HG02840 (cell line): Measurements from ENCODE around the gene FDX1.
A peak's percentile ranks its signal among the peaks of the same experiment; 100 is the strongest.

Experiments used
- ATAC-seq: cut with Tn5 transposase; IDR thresholded peaks from one replicate; pipeline ENCODE4 v1.9.1; 2021; ENCODE audit warnings: mild to moderate bottlenecking, moderate library complexity, moderate number of reproducible peaks; ENCODE audit not compliant: unreplicated experiment, low FRiP score

FDX1 gene

DNA sequence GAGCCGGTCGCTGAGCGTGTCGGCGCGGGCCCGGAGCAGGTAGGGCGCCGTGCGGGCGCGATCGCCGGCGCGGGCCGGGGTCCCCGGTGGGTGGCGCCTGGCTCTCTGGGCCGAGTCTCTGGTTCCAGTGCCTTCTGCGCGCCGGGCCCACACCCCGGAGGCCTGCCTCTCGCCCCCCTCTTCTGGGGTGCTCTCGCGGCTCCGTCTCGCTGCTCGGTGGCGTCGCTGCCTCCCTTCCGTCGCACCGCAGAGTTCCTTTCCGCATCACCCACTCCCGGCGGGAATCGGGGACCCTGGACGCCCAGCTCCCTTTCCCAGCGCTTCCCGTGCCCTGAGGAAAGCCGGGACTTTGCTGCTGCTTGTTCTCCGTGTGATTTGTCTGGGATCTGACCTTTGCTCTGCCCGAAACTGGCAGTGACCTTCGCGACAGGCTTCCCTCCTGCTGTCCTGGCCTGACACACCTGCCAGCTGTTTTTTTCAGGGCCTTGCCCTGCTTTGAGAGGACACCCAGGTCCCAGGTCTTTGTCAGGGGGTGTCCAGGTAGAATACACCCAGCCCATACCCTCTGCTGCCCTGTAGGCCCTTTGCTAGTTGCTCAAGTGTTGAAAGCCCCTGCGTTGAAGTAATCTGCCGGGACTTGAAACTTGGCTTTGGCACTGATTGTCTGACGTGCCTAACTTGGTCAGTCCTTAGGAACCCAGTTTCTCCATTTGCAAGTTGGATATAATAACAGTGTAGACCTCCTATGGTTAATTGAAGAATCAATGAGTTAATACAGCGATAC, 711 bp downstream of the FDX1 start:
- peak; percentile 31 for ATAC-seq

DNA sequence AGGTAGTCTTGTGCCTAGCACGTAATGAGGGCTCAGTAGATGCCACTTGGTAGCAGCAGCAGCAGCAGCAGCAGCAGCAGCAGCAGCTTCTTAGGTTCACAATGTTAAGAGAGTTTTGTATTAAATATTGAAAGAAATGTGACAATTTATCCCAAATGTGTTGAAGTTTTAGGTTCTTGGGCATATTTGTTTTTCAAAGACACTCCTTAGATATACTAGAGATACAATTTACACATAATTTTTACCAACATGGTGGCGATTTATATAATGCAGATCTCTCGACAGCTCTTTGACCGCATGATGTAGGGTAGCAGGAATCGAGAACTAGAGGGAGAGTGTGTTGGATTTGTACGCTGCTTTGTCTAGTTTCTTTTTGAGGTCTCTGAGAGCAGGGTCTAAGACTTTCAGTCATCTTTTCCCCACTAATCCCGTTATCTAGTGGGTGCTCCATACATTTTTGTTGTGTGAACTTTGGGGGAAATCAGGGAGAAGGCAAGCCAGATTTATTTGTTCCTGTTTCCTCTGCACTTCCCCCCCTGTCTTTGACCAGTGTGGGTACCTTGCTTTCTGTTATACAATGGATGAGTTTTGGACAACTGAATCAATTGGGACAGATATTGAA, 1.4 kb downstream of the FDX1 start:
- peak; percentile 1 for ATAC-seq

DNA sequence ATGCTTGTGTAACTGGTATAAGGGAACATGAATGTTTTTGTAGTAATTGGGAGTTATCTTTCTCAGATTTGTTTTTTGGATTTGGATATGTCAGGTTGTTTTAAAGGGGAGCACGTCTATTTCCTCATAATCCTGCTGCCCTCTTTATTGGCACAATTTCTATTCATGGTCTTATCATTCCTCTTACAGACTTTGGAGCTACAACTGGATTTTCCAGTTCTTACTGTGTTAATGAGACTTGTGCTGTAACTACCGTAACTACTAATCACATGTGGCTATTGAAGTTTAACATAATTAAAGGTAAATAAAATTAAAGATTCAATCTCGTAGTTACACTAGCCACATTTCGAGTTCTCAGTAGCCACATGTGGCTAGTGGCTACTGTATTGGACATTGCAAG, 1.9 kb downstream of the FDX1 start:
- no peak for ATAC-seq

DNA sequence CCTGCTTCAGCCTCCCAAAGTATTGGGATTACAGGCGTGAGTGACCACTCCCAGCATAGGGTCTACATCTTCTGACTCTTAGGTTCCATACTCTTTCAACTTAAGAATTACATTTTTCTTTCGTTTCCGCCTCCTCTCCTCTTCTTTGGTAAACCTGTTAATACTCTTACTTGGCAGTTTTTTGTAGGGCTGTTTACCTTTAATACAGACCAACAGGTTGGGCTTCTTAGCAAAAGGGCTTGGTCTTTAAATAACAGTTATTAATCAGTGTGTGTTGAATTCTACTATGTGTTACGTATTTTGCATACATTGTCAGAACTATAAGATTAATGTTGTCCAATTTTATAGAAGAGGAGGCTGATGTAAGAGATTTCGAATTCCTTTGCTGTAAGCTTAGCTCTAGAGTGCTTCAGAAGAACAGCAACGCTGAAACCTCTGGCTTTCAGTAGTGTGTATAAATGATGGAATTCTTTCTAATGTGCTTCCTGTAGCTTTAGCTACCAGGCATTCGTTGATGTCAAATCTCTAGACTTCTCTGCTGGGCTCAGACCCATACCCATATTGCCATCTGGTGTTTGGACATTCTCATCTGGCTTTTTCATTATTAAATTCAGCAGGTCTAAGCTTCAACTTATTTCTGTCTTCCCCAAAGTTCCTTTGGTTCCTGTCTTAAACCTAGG, 3.1 kb downstream of the FDX1 start:
- no peak for ATAC-seq

DNA sequence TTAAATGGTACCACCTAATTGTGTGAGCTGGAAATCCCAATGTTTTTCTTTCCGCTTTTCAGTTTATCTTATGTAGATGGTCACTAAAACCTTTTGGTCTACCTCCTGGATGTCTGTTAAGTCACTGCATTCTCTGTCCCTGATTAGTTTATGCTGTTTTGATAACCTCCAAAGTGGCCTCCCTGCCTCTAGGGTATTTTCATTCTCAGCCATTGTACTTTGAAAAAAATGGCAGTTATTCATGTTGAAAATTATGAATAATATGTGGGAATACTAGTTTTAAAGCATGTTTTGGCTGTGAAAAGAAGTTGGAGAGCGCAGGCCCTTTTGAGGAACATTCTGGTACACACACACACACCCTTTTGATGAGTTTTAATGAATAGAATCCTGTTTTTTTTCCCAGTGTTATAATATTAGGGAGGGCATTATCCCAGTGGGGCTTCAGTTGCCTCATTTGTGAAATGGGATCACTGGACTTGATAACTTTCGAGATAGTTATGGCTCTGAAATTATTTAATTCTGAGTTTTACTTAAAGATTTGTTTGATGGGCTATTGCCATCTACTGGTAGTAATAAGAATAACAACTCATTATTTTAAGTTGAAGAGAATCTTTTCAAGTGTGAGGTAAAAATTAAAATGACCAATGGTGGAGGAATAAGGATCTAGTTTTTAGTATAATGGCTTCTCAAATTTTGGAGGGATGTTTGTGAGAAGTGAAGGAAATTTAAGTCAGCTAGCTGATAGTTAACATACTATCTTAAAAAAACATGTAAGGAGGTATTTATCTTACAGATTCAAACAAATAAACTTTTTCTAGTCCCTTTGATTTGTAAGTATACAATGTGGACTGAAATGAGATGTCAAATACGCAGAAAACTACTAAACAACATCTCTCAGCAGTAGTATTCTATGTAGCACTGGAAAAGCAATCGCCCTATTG, 3.9 kb downstream of the FDX1 start:
- no peak for ATAC-seq

DNA sequence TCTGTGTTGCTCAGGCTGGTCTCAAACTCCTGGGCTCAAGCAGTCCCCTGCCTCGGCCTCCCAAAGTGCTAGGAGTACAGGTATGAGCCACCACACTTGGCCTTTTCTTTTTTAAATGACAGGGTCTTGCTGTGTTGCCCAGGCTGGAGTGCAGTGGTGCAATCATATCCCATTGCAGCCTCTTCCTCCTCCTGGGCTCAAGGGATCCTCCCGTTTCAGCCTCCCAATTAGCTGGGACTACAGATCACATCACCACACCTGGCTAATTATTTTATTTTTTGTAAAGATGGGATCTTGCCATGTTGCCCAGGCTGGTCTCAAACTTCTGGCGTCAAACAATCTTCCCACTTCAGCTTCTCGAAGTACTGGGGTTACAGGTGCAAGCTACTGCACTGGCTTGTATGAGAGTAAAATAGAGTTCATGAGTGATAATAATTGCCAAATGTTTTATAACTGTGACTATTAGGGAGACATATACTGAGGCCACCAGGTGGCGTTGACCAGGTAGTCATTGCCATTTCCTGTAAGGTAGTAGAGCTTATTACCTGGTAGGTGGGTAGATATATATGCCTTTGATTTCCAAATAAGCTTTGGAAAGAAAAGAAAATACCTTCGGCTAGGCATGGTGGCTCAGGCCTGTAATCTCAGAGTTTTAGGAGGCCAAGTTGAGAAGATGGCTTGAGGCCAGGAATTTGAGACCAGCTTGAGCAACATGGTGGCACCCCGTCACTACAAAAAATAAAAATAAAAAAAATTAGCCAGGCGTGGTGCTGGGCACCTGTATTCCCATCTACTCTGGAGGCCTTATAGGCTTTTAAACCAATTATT, 5.4 kb downstream of the FDX1 start:
- peak; percentile 19 for ATAC-seq

DNA sequence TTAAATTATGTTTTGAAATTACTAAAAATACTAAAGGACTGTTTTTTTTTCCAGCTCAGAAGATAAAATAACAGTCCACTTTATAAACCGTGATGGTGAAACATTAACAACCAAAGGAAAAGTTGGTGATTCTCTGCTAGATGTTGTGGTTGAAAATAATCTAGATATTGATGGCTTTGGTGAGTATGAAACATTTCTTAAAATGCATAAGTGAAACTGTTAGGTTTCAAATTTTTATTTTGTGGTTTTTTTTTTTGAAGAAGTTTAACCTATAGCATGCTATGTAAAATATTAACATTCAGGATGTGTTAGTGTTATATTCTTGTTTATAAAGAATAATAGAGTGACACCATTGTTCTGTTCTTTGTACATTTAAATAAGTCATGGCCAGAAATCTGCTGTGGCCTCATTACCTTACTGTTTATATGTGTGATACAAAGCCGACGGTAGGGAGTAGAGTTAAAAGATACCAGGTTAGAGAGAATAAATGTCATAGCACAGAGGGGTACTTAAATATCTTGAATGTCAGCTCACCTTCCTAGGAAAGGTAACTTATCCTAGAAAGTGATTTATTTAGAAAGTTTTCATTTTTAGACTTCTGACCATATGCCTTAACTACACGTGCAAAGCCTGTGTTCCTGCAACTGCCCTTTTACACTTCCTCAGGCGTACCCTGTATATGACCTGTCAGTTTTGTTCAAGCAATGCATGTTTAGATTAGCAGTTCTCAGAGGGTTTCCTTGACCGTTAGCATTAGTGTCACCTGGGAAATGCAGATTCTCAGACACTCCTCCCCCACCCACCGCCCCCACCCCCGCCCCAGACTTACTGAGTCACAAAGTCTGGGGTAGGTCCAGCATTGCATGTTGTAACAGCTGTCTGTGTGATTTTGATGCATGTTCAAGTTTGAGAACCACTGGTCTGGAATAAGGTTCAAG, 6.3 kb downstream of the FDX1 start:
- peak; percentile 41 for ATAC-seq

DNA sequence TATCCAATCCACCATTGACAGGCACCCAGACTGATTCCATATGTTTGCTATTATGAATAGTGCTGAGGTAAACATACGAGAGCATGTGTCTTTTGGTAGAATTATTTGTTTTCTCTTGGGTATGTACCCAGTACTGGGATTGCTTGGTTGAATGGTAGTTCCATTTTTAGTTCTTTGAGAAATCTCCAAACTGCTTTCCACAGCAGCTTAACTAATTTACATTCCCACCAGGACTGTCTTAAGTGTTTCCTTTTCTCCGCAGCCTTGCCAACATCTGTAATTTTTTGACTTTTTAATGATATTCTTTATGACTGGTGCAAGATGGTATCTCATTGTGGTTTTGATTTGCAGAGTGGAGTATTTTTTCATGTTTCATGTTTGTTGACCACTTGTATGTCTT, 8.3 kb downstream of the FDX1 start:
- no peak for ATAC-seq

DNA sequence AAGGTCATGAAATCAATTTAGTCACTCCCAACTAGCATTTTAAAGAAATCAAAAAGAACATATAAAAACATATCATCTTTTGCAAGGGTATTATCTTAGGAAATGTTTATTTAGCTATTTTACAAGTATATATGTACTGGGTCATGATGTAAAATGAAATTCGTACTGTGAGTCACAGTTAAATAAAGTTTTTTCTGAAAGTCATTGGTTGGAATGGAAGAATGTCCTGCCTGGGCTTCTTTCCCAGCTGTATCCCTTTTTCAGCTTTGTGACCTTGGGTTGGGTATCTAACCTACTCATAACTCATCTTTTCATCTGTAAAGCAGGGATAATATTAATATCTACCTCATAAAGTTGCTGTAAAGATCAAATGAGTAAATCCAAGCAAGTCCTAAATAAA, 15.7 kb downstream of the FDX1 start:
- ATAC-seq, result no peak

DNA sequence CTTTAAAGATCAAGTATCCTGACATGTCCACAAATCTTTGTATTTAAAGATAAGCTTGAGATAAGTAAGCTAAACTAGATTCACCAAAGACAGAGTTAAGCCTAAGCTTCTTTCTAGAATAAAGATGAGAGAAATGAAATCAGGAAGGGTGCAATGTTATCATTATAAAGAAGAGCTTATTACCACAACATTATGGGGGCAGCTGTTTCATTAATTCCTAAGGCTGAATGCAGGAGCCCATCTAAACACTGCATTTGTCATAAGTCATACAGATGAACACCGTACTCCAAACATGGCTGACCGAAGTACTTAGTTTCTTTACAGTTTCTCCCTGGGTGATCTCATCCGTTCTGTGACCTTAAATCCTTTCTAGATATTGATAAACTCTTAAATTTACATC, 16.3 kb downstream of the FDX1 start:
- ATAC-seq, result no peak

DNA sequence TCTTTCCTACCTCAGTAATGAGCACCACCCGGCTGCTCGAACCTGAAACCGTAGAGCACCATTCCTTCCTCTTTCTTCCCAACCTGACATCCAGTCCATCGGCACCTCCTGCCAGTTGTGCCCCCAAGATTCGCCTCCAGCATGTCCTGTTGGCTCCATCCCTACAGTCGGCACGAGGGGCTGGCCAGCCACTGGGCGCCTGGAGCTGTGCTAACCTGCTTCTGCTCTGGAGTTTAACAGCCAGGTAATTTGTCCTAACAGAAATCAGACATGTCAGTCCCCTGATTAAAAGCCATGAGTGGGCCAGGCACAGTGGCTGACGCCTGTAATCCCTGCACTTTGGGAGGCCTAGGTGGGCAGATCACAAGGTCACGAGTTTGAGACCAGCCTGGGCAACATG, 16.8 kb downstream of the FDX1 start:
- ATAC-seq, result no peak

DNA sequence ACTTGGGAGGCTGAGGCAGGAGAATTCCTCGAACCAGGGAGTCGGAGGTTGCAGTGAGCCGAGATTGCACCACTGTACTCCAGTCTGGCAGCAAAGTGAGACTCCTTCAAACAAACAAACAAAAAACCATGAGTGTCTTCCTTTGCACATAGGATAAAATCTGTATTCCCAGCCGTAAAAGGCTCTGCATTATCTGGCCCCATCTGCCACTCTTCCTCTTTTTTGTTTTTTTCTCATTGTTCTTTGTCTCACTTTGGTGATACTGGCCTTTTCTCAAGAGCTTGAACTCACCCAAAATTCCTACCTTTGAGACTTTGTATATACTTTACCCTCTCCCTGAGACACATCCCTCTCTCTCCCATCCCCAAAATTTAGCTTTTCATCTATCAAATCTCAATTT, 17.6 kb downstream of the FDX1 start:
- ATAC-seq, result no peak

DNA sequence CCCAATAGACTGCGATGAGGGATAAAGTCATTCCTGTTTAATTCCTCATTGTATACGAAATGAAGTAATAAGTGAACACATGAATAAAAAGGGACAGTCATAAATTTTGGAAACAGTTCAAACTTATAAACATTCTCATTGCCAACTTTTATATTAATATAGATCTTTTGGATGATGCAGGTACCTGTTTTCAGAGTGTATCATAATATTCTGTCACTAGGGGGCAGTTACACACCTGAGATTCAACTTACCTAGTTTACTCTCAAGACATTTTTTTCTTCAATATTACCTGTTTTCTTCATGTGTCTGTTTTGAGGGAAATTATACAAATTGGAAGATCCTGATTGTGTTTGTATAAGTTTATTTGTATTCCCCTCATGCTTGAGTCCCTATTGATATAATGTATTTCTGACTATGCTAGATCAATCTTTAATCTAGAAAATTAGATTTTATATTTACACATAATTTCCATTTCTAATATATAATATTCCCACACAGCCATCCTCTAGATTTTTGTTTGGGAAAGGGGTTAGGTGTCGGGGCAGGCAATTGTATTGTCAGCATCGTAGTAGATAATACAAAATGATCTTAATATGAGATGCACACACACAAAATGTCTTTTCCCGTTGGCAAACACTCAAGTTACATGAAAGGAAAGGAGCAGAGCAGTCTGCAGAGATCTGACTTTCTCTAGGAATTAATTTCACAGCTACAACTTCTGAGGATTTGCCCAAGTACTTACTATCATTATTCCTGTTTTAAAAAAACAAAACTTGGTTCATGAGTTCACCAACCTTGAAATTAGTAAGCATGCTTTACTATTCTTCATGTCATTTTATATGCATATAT, 18.4 kb downstream of the FDX1 start:
- no peak for ATAC-seq

DNA sequence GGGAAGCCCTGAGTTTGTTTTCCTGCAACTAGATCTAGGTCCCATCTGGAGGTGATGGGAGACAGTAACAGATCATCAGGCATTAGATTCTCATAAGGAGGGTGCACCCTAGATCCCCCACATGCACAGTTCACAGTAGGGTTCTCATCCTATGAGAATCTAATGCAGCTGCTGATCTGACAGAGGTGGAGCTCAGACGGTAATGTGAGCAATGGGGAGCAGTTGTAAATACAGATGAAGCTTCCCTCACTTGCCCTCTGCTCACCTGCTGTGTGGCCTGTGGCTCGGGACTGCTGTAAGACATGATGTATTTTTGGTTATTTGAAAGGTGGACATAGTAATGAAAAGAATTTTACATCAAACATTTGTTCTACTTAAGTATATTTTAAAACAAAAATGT, 20.5 kb downstream of the FDX1 start:
- no peak for ATAC-seq

DNA sequence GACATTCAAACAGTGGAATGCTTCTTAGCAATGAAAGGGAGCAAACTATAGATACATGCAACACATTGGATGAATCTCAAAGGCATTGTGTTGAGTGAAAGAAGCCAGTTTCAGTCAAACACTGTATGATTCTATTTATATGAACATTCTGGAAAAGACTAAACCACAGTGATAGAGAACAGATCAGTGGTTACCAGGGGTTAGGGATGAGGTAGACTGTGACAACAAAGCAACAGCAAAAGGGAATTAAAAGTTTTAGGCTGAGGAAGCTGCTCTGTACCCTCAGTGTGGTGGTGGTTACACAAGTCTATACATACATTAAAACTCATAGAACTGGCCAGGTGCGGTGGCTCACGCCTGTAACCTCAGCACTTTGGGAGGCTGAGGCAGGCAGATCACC, 23.0 kb downstream of the FDX1 start:
- ATAC-seq, result no peak

DNA sequence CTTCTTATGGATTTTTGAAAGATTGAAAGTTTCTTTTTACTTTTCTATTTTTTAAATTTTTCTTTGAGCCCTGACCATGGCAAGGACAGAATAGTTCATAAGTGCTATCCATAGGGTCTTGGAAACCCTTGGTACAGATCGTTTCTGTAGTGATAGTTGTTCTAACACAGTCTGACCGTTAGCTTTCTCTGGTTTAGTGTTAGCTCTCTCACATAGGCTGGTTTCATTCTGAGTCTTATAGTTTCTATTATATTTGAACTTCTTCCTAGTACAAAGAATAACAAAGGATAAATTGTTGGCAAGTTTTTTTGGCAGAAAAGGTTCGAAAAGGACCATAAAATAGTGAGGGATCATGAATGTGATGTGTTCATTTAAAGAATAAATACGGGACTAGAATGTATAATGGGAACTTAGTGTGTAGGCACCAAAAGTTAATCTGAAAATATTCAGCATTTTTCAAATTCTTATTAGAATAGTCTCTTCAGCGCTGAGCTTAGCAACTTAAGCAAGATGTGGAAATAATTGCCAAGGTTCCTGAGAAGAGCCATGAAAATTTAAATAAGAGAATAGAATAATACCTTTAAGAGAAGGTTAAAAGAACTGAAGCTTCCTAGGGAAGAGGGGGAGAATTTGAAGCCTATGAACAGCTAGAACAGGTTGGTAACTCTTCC, 24.1 kb downstream of the FDX1 start:
- ATAC-seq, result no peak

DNA sequence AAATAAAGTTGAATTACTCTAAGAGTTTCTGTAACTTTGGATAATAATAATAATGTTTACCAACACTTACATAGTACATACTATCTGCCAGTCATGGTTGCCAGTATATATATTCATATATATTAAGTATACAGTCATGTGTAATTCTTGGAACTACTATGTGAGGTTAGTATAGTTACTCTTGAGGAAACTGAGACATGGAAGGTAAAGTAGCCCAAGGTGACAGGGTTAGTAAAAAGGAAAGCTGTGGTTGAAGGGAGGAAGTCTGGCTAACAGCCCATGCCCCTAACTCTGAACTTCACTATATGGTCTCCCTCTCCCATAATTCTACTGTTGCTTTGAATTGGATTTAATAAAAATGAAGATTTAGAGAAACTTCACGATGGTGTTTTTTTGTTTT, 24.9 kb downstream of the FDX1 start:
- ATAC-seq, result no peak
